Dermis microvascular lymphatic vessel endothelial cell (primary cell): ENCODE measurements around the gene FBRSL1. TPM values are rescaled to one million over a fixed set of nuclear protein-coding genes. Genes with fewer than 3 reads are reported as not detected.
"Not testable (repeated sequence)": the region's sequence is repeated elsewhere in the genome, so short reads cannot be mapped to it uniquely, and the experiment has no call there.

Experiments
- DNase-seq, 2 donors: peaks; one replicate each; pipeline versions ENCODE4 v3.0.0 to v3.0.0-alpha.2; 2010; ENCODE audit warnings: low read depth in 2 of 2
- total RNA-seq: library from RNA; depleted of rRNA; stranded (reverse); fragments of >200 nt; gene quantifications from 2 replicates; pipeline ENCODE4 v1.2.1, GENCODE V29; 2014

FBRSL1 gene
- total RNA-seq = 4.8 and 9.4 TPM in 2 replicates

- DNase-seq = peak; percentile 63 to 87
Measured at GRCh38 chr12:132489602-132490266, at the start of gene FBRSL1. Gene FBRSL1, plus strand, starts transcription at chr12:132490151.

GRCh38 chr12:132440420-132440819 is 49.5 kb upstream of the FBRSL1 start:
- DNase-seq = not testable (repeated sequence)

GRCh38 chr12:132441871-132442863 is 47.8 kb upstream of the FBRSL1 start:
- no peak for DNase-seq

- DNase-seq = no peak
Measured at GRCh38 chr12:132443091-132443490, 46.9 kb upstream of the FBRSL1 start.

GRCh38 chr12:132444283-132444682 is 45.7 kb upstream of the FBRSL1 start:
- no peak for DNase-seq

- no peak for DNase-seq
Measured at GRCh38 chr12:132444957-132445883, 44.7 kb upstream of the FBRSL1 start.

- peak; percentile 32 to 66 for DNase-seq
Measured at GRCh38 chr12:132445884-132446632, 43.9 kb upstream of the FBRSL1 start.

- no peak for DNase-seq
Measured at GRCh38 chr12:132446633-132447326, 43.2 kb upstream of the FBRSL1 start.

- no peak for DNase-seq
Measured at GRCh38 chr12:132447327-132447720, 42.6 kb upstream of the FBRSL1 start.

GRCh38 chr12:132447731-132448462 is 42.1 kb upstream of the FBRSL1 start:
- DNase-seq = no peak

GRCh38 chr12:132448463-132448820 is 41.5 kb upstream of the FBRSL1 start:
- no peak for DNase-seq

GRCh38 chr12:132449565-132450417 is 40.2 kb upstream of the FBRSL1 start:
- DNase-seq = no peak

- no peak for DNase-seq
Measured at GRCh38 chr12:132450418-132451171, 39.4 kb upstream of the FBRSL1 start.

- no peak for DNase-seq
Measured at GRCh38 chr12:132451172-132451835, 38.6 kb upstream of the FBRSL1 start.

- DNase-seq = no peak
Measured at GRCh38 chr12:132451836-132452195, 38.1 kb upstream of the FBRSL1 start.

GRCh38 chr12:132452596-132453350 is 37.2 kb upstream of the FBRSL1 start:
- no peak for DNase-seq
